Activated gamma-delta T cell treated with anti-CD3 and anti-CD28 coated beads, Interleukin-2, amount 50 U/mL, for 16 hours (primary cell): ENCODE data around the gene IRF2.

Experiments
- DNase-seq: peaks from one replicate; pipeline ENCODE4 v3.0.0-alpha.2; 2020; ENCODE audit warnings: low read depth

Gene IRF2

GRCh38 chr4:184450743-184451535 is 23.4 kb downstream of the IRF2 start:
- no peak for DNase-seq

GRCh38 chr4:184450045-184450444 is 24.3 kb downstream of the IRF2 start:
- DNase-seq = no peak

- no peak for DNase-seq
Observed at GRCh38 chr4:184448821-184449220, 25.5 kb downstream of the IRF2 start.

GRCh38 chr4:184448141-184448540 is 26.2 kb downstream of the IRF2 start:
- no peak for DNase-seq

- DNase-seq = no peak
Observed at GRCh38 chr4:184447664-184448063, 26.7 kb downstream of the IRF2 start.

DNA sequence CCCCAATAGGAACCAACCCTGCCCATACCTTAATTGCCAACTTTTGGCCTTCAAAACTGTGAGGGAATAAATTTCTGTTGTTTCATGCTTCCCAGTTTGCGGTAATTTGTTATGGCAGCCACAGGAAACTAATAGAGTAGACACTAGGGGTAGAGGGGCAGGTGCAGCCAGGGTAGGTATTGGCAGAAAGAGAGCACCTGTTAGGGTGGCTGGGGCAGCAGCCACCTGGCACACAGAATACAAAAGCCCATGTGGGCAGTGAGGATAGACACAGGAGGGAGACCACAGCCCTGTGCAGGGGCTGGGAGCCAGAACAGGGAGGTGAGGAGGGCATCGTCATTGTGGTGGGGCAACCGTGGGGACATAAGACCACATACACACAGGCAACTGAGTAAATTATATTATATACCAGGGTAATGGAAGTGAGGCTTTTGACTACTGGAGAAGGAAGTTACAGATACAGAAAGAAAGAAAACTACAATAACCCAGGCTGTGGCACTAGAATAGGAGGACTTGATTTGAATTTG is 28.2 kb downstream of the IRF2 start:
- no peak for DNase-seq

GRCh38 chr4:184444953-184445309 is 29.4 kb downstream of the IRF2 start:
- DNase-seq = no peak

- no peak for DNase-seq
Observed at GRCh38 chr4:184444215-184444952, 30.0 kb downstream of the IRF2 start.

GRCh38 chr4:184443318-184443717 is 31.0 kb downstream of the IRF2 start:
- no peak for DNase-seq

- no peak for DNase-seq
Observed at GRCh38 chr4:184442314-184442635, 32.1 kb downstream of the IRF2 start.

DNA sequence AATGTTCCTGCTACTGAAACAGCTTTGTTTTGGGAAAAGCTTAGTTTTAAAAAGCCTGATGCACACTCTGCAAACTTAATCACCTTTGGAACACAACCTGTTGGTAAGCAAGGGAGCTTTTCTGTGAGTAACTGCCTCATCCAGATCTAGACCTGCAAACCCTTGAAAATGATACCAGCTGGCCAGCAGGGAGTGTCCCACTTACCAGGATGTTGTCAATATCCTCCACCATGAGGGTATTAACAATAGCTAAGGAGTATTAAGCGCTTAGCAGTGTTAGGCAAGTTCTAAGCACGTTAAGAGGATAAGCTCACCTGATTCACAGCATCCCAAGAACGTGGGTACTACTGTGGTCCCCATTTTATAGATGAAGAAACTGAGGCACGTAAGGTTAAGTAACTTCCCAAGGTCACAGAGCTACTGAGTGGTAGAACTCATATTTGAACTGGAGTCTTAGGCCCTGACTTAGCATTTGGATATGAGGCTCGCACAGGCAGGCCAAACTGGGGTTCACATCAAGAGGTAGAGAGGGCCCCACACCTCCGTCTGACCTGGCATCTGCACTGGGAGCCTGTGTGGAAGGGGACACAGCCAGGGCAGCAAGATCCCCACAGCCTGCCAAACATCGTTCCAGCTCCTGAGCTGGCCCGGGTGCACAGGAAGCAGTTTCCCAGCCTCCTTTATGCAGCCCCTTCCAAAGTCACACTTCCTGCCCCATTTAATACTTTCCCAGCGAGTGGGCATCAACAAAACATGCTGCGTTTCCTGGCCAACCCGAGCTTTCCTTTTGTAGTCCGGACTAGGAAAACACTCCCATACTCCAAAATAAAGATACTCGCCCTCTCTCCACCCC is 32.7 kb downstream of the IRF2 start:
- no peak for DNase-seq

- no peak for DNase-seq
Observed at GRCh38 chr4:184440595-184441358, 33.6 kb downstream of the IRF2 start.

GRCh38 chr4:184439856-184440594 is 34.3 kb downstream of the IRF2 start:
- no peak for DNase-seq

DNA sequence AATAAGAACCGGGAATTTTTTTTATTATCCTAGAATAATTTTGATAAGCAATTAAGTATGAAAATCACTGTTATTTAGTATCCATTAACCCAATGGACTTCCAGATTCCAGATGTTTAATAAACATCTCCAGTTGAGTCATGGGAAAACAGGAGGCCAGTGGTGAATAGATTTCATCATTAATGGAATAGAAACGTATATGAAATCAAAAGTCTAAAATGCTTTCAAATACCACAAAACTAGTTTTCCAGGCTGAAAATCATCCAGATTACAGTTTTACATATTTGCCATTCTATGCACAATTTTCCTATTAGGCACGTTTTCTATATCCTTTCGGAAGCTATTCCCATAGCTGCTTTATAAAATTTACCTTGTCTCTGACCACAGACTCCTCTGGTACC is 35.0 kb downstream of the IRF2 start:
- DNase-seq = no peak

GRCh38 chr4:184438375-184438774 is 36.0 kb downstream of the IRF2 start:
- DNase-seq = no peak

DNA sequence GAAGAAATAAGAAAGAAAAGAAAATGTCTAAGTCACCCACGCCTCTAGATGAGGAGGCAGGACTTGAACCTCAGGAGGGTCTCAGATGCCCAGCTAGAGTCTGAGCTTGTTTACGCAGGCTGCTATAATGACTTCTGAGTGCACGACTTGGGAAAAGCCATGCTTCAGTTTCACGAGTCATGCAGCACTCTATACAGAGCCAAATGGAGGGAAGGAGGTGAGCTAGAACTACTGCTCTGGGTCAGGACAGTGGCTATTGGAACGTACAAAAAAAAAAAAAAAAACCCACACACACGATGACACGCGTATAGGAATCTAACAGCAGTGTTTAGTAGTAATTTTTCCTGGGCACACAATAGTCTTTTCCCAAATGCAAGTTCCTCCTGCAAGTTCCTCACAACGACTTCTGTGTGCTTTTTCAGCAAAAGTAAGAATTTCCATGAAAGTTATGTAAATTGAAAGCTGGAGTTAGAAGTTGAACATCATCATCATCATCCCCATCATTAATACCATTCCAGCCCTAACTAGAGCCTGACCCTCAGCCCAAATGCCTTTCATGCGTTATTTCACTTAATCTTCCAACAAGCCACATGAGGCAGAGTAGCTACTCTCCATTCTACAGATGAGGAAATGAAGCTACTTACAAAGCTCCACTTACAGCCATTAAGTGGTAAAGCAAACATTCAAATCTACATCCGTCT is 36.6 kb downstream of the IRF2 start:
- no peak for DNase-seq

DNA sequence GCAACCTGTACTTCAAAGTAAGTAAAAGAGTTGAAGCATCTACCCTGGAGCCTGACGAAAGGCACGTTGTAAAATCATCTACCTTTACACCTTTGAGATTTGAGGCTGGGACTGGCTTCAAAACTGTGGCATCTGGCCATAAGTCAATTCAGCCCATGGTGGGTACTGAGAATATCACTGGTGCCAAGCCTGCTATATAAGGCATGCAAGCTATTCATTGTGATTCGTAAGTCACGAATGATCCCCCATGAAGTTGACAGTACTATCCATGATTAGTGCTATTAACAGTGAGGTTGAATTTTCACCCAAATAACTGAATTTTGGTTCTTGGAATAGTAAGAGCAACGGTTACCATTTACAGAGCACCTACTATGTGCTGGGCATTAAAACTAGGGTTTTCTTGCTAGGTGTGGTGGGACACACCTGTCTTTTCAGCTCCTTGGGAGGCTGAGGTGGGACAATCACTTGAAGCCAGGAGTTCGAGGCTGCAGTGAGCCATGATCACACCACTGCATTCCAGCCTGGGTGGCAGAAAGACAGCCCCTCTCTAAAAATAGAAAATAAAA is 39.8 kb downstream of the IRF2 start:
- DNase-seq = no peak

DNA sequence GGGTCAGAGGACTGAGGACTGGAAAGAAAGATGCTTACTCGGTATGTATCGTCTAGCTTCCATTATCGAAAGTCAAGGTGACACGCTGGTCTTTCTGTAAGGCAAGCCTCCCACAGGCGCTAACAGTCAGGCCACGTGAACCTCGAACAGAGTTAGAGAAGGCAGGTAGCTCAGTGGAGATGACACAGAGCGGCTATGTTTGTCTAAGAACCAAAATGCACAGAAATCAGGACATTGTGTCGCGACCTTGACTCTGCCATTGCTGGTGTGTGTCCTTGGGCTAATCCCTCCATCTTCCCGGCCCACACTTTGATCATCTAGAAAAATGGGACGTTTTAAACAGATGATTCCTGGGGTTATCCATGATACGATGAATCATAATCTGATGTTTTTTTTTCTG is 40.3 kb downstream of the IRF2 start:
- no peak for DNase-seq

DNA sequence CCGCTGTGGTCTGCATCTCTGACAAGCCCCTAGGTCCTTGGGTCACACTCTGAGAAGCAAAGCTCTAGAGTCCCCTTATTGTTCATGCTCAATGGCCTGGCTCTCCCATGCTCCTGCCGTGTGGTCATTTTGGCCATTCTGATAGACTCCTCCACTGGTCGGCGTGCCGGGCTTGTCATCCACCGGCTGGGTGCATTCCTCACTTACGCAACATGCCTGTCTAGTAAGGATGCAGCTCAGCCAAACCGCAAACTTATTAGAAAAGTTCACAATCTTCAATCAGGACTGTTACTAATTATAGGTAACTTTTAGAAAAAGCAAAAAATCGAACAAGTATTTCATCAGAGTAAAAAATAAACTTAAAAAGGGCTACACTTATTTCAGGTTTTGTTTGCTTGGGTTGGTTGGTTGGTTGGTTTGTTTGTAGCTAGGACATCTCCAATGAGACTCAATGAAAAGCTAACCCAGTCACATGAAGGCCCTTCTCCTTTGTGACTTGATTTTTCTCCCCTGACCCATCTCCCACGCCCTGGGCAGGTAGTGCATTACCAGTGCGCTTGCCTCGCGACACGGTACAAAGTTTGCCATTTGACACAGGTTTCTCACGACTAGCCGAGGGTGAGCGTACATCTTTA is 41.0 kb downstream of the IRF2 start:
- DNase-seq = no peak
